AG09309 (cell line): ENCODE results near the gene SLC13A4.
"Not testable (repeated sequence)": the region's sequence is repeated elsewhere in the genome, so short reads cannot be mapped to it uniquely, and the experiment has no call there.

Source experiments
- DNase-seq: peaks from one replicate; pipeline ENCODE4 v3.0.0-alpha.2; 2010; ENCODE audit warnings: low read depth
- H3K4me3 ChIP-seq: 2 replicates; pipeline ENCODE4 v1.5.1; 2011; ENCODE audit warnings: mild to moderate bottlenecking, low read depth, low read length, moderate library complexity; ENCODE audit not compliant: control insufficient read depth
- CTCF ChIP-seq: IDR thresholded peaks from 2 replicates; pipeline ENCODE4 v1.5.1; 2011; ENCODE audit warnings: mild to moderate bottlenecking, low read depth, low read length, inconsistent platforms; ENCODE audit not compliant: insufficient read depth, control insufficient read depth; ENCODE audit errors: missing control alignments

The SLC13A4 gene

GRCh38 chr7:135728136-135728669 is at the start of gene SLC13A4:
SLC13A4 (minus strand) TSS chr7:135728186; CDS start chr7:135727496, 690 bp downstream.
- TF ChIP-seq CTCF, result no peak
- no peak for DNase-seq
- no peak within 1 kb of the TSS for H3K4me3 ChIP-seq

DNA sequence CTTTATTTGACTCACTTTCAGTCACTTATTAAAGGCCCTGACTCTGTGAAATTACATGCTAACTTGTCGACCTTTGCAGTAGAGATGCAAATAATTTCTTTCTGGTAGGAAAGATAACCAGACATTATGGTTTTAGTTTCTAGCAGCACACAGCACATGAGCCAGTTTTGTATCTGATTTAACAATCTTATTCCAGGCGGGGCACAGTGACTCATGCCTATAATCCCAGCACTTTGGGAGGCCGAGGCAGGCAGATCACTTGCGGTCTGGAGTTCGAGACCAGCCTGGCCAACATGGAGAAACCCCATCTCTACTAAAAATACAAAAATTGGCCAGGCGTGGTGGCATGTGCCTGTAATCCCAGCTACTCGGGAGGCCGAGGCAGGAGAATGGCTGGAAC is 47.9 kb upstream of the SLC13A4 start:
- DNase-seq, H3K4me3 ChIP-seq: not testable (repeated sequence)

GRCh38 chr7:135775230-135775629 is 47.2 kb upstream of the SLC13A4 start:
- no peak overlapping the region for H3K4me3 ChIP-seq
- DNase-seq, result no peak
- no peak for TF ChIP-seq CTCF

DNA sequence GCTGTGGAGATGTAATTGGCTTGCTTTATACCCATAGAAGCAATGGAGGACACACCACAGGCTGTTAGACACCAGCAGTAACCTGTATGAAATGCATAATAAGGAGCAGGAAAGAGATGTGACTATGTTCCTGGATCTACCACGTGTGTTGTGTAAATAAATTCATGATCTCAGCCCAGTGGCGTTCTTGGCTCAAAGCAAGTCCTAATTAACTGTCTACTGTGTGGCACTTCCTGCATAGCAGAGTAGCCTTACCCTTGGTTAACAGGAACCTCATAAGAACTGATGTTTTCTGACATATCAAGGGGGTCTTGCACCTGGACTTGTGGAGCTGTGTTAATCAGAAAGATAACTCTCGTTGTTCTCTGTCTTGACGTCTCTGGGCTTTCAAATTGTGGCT is 46.3 kb upstream of the SLC13A4 start:
- no peak for DNase-seq
- no peak overlapping the region for H3K4me3 ChIP-seq
- no peak for TF ChIP-seq CTCF

DNA sequence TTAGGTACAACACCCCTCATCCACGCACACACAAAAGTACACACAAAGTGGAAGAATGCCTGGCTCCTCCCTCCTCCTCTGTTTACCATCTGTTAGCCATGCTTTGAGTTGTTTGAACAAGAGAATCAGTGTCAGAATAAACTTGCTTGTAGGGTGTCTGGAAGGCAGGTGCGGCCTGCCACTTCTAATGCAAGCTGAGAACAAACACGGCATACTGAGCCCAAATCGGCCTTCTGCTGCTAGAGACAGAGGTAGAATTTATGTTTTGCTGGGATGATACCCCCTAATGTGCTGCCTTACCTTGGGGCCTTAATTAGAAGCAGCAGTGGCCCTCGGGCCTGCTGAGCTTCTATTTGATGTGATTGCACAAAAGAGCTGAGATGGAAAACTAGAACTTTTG is 45.5 kb upstream of the SLC13A4 start:
- DNase-seq, result no peak
- H3K4me3 ChIP-seq, result no peak overlapping the region
- TF ChIP-seq CTCF, result no peak

DNA sequence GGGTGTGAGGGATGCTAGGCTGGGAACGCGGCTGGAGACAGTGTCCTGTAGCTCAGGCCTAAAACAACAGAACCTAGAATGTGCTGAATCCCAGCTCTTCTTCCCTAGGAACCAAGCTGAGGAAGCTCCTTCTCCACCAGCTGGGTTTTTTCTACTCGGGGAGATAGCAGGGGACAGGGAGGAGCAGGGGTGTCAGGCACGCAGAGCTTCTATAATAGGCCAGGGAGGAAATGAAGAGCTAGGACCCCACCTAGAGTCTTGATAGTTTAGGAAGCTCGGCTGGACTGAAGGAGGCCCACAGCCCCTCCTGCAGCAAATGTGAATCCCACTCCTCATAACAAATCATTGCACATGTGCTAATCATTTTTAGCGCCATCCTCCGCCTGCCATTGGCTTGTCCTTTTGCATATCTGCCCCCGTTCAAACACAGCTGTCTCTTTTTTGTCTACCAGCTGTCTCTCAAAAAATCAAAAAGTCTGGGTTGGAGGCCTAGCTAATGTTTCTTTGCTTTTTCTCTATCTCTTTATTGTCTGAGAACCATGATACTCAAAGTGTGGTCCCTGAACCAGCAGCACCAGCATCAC is 44.7 kb upstream of the SLC13A4 start:
- no peak for DNase-seq
- no peak overlapping the region for H3K4me3 ChIP-seq
- TF ChIP-seq CTCF, result no peak

- TF ChIP-seq CTCF, result no peak
- no peak for DNase-seq
- no peak overlapping the region for H3K4me3 ChIP-seq
Observed at GRCh38 chr7:135771961-135772638, 44.1 kb upstream of the SLC13A4 start.
